VCaP (cell line): Measurements from ENCODE around the gene POLR1B.

Experiments used
- H3K27ac ChIP-seq: fragments of 450-650 bp; 2 replicates; pipeline ENCODE4 v1.5.1; 2017
- TF ChIP-seq, protein P1 (sequence below): fragments of 450-650 bp; conservative IDR thresholded peaks from 2 replicates; pipeline ENCODE4 v1.5.1; 2017; ENCODE audit warnings: mild to moderate bottlenecking, moderate library complexity

Gene POLR1B

DNA sequence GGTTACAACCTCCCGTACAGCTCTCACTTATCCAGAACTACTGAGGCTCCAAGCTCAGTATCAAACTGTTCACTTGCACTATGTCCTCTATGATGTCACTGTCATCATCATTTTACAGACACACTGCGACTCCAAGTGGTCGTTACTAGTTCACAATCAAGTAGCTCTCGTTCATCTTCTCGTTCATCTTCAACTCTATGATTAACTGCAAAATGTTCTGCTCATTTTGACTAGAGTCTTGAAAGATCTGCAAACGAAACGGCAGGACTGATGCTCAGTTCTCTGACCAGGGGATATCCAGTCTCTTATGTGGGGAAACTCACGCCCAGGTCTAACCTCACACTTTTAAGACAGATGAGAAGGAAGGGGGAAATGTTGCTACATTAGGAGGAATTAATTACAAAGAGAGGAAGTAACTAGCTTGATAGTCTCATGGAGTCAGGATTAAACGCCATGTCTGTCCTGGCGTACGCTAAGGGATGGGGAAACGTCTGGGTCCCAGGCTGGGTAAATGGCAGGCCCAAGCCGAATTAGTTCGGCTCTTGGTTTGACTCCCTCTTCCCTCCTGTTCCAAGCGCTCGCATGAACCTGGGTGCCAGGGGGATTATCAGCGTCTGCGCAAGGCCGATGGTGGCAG, 41.4 kb downstream of the POLR1B start:
- TF ChIP-seq, protein P1, sequence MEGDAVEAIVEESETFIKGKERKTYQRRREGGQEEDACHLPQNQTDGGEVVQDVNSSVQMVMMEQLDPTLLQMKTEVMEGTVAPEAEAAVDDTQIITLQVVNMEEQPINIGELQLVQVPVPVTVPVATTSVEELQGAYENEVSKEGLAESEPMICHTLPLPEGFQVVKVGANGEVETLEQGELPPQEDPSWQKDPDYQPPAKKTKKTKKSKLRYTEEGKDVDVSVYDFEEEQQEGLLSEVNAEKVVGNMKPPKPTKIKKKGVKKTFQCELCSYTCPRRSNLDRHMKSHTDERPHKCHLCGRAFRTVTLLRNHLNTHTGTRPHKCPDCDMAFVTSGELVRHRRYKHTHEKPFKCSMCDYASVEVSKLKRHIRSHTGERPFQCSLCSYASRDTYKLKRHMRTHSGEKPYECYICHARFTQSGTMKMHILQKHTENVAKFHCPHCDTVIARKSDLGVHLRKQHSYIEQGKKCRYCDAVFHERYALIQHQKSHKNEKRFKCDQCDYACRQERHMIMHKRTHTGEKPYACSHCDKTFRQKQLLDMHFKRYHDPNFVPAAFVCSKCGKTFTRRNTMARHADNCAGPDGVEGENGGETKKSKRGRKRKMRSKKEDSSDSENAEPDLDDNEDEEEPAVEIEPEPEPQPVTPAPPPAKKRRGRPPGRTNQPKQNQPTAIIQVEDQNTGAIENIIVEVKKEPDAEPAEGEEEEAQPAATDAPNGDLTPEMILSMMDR, result no peak
- H3K27ac ChIP-seq, result peak overlapping the region; percentile 81

GRCh38 chr2:112584134-112584890, 42.0 kb downstream of the POLR1B start, which contains the start of gene CHCHD5:
CHCHD5 (plus strand) TSS chr2:112584609; CDS start chr2:112584648, 39 bp downstream.
- peak within 1 kb of the TSS; percentile 81 for H3K27ac ChIP-seq
- TF ChIP-seq, protein P1, result no peak

GRCh38 chr2:112584891-112585250, 42.6 kb downstream of the POLR1B start:
- H3K27ac ChIP-seq, result peak overlapping the region; percentile 81

DNA sequence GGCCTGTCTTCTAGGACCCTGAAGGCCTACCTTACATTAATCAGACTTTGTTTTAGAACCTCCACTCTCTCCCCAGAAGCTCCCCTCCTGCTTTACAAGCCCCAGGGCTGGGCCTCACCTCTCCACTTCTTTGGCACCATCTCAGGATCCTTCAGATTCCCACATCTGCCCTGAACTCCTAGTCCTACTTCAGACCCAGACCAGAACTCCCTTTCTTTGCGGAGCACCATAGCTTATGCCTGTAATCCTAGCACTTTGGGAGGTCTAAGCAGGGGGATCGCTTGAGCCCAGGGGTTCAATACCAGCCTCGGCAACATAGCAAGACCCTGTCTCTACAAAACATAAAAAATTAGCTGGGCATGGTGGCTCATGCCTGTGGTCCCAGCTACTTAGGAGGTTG, 43.1 kb downstream of the POLR1B start:
- TF ChIP-seq, protein P1, result no peak
- H3K27ac ChIP-seq, result peak overlapping the region; percentile 81

More at GRCh38 chr2:112584891-112585250, 42.6 kb downstream of the POLR1B start:
- TF ChIP-seq, protein P1, result no peak

GRCh38 chr2:112585873-112586464, 43.7 kb downstream of the POLR1B start:
- TF ChIP-seq, protein P1, result no peak
- no peak overlapping the region for H3K27ac ChIP-seq

- TF ChIP-seq, protein P1, result no peak
- peak overlapping the region; percentile 71 for H3K27ac ChIP-seq
These were observed 46.4 kb downstream of the POLR1B start for GRCh38 chr2:112588611-112589045.

DNA sequence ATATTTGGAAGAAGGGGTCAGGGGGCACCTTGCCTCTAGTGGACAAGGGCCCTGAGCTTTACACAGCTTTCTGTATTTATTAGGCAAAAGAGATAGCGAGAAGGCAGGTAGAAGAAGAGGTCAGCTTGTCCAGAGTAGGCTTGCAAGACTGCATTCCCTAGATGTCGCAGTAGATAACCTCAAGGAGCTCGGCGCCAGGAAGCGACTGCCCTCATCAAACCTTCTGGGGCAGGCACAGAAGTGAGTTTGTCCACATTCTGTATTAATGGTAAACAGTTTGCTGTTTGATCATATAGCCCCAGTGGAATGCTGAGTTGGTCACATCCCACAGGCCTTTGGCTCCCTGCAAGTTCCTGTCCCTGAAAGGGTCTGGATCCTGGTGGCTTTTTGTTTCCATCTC, 49.1 kb downstream of the POLR1B start:
- TF ChIP-seq, protein P1, result no peak
- H3K27ac ChIP-seq, result peak overlapping the region; percentile 71
